K562 (cell line): ENCODE measurements around the gene IRS2. TPM values are rescaled to one million over a fixed set of nuclear protein-coding genes. Genes with fewer than 3 reads are reported as not detected.

Experiments
- ARID1B ChIP-seq: fragments of 450-650 bp; IDR thresholded peaks from 2 replicates; pipeline ENCODE4 v1.6.1; 2016; ENCODE audit warnings: antibody characterized with exemption, mild to moderate bottlenecking, inconsistent platforms
- ATF6 ChIP-seq: sonication (generic); formaldehyde crosslinking; IDR thresholded peaks from 2 replicates; pipeline ENCODE4 v1.4.0; 2020; ENCODE audit warnings: mild to moderate bottlenecking, missing genetic modification reagents
- BRCA1 ChIP-seq, 2 experiments: fragments of 450-650 bp in 1 of 2; sonication (generic) in 1 of 2; formaldehyde crosslinking in 1 of 2; IDR thresholded peaks; 2 replicates each; pipeline versions ENCODE4 v1.5.0 to v1.6.1; 2017 to 2020; ENCODE audit warnings: mild to moderate bottlenecking in 1 of 2, missing genetic modification reagents in 1 of 2
- CREM ChIP-seq: IDR thresholded peaks from 2 replicates; pipeline ENCODE4 v1.6.1; 2014; ENCODE audit warnings: antibody characterized with exemption, low read depth
- HCFC1 ChIP-seq: IDR thresholded peaks from 2 replicates; pipeline ENCODE4 v1.6.1; 2012; ENCODE audit warnings: low read depth, low read length, improper control_type of control experiment
- HSF4 ChIP-seq: fragments of 250-450 bp; sonication (Bioruptor Pico); IDR thresholded peaks from 2 replicates; pipeline ENCODE4 v2.1.2; 2022; ENCODE audit warnings: mild to moderate bottlenecking, moderate library complexity, borderline replicate concordance
- KDM1A ChIP-seq, 2 experiments: fragments of 450-650 bp; IDR thresholded peaks; 2 replicates each; pipeline ENCODE4 v1.6.1; 2016; ENCODE audit warnings: mild to moderate bottlenecking in 2 of 2
- MECOM ChIP-seq: fragments of 250-450 bp; sonication (Bioruptor Pico); IDR thresholded peaks from 2 replicates; pipeline ENCODE4 v1.8.0; 2022; ENCODE audit warnings: inconsistent platforms
- NFE2L1 ChIP-seq: fragments of 450-650 bp; IDR thresholded peaks from 2 replicates; pipeline ENCODE4 v1.6.1; 2016; ENCODE audit warnings: missing genetic modification characterization, low read depth, mild to moderate bottlenecking, missing compliant biosample characterization, moderate library complexity, borderline replicate concordance
- PHB ChIP-seq: fragments of 250-450 bp; sonication (Bioruptor Pico); IDR thresholded peaks from 2 replicates; pipeline ENCODE4 v1.5.0; 2021
- POLR2AphosphoS5 ChIP-seq: IDR thresholded peaks from 2 replicates; pipeline ENCODE4 v1.6.1; 2011; ENCODE audit warnings: mild to moderate bottlenecking, low read depth, low read length, moderate library complexity; ENCODE audit not compliant: control insufficient read depth, insufficient read depth
- RB1 ChIP-seq: fragments of 450-650 bp; IDR thresholded peaks from 2 replicates; pipeline ENCODE4 v1.6.1; 2017; ENCODE audit warnings: low read depth, mild to moderate bottlenecking
- RHOXF2B ChIP-seq: fragments of 250-450 bp; sonication (Bioruptor Pico); conservative IDR thresholded peaks from 2 replicates; pipeline ENCODE4 v1.5.1; 2021
- SAFB ChIP-seq: fragments of 200-400 bp; formaldehyde crosslinking; IDR thresholded peaks from 2 replicates; pipeline ENCODE4 v1.6.1; 2017; ENCODE audit warnings: low read depth, low read length, borderline replicate concordance
- SP1 ChIP-seq: sonication (generic); formaldehyde crosslinking; IDR thresholded peaks from 2 replicates; pipeline ENCODE4 v1.8.1; 2022; ENCODE audit warnings: mild to moderate bottlenecking, missing genetic modification reagents
- TOE1 ChIP-seq, 2 experiments: fragments of 450-650 bp in 1 of 2; sonication (generic) in 1 of 2; formaldehyde crosslinking in 1 of 2; IDR thresholded peaks; 2 replicates each; pipeline versions ENCODE4 v1.7.1 to v1.8.0; 2016 to 2022; ENCODE audit warnings: borderline replicate concordance in 2 of 2, mild to moderate bottlenecking in 2 of 2, antibody characterized with exemption in 1 of 2, inconsistent platforms in 1 of 2, low read depth in 1 of 2, missing genetic modification reagents in 1 of 2, moderate library complexity in 1 of 2
- TRIM28 ChIP-seq: fragments of 450-650 bp; IDR thresholded peaks from 2 replicates; pipeline ENCODE4 v1.6.1; 2017
- WHSC1 ChIP-seq: IDR thresholded peaks from one replicate; pipeline ENCODE4 v1.6.1; 2012; ENCODE audit warnings: low read length, control low read depth, inconsistent platforms
- XRCC5 ChIP-seq: fragments of 200-400 bp; formaldehyde crosslinking; IDR thresholded peaks from 2 replicates; pipeline ENCODE4 v1.6.1; 2017; ENCODE audit warnings: low read depth, mild to moderate bottlenecking, low read length
- ZBED1 ChIP-seq: IDR thresholded peaks from 2 replicates; pipeline ENCODE4 v1.6.1; 2014
- ZNF551 ChIP-seq: fragments of 250-450 bp; sonication (Bioruptor Pico); IDR thresholded peaks from 2 replicates; pipeline ENCODE4 v1.5.0; 2021; ENCODE audit warnings: mild to moderate bottlenecking, moderate library complexity
- polyA plus RNA-seq, 8 experiments: library from polyadenylated mRNA; depleted of rRNA in 4 of 8; stranded (reverse) in 5 of 8; unstranded in 3 of 8; fragments of >200 nt; fragmentation: Nextera tagmentation in 2 of 8; fragmentation: Illumina TruSeq in 1 of 8; extraction: Ambion mirVana in 2 of 8; extraction: Trizol in 1 of 8; gene quantifications; 2 replicates each; pipeline versions ENCODE4 v1.2.1 to v1.2.3, GENCODE V29; 2011 to 2014; ENCODE audit warnings: inconsistent platforms in 1 of 8, missing spikeins in 1 of 8
- total RNA-seq, 7 experiments: library from RNA; depleted of rRNA in 6 of 7; stranded (reverse); fragments of >200 nt in 6 of 7; fragmentation: Illumina TruSeq in 2 of 7; extraction: Trizol in 2 of 7; gene quantifications; 2 replicates each; pipeline versions ENCODE4 v1.2.1 to v1.2.3, GENCODE V29; 2011 to 2021; ENCODE audit warnings: low replicate concordance in 1 of 7
- TF ChIP-seq, protein P1 (sequence below): sonication (generic); formaldehyde crosslinking; IDR thresholded peaks from 2 replicates; pipeline ENCODE4 v1.8.0; 2022; ENCODE audit warnings: mild to moderate bottlenecking, missing genetic modification reagents
- TF ChIP-seq, protein P2 (sequence below): fragments of 450-650 bp; IDR thresholded peaks from 2 replicates; pipeline ENCODE4 v1.6.1; 2017; ENCODE audit warnings: mild to moderate bottlenecking, moderate library complexity

The IRS2 gene
- total and polyA plus RNA-seq, 9 of the 15 experiments (the other 6 are each of a cell fraction or from before 2014, with no cell fraction given) = 0.36 to 4.6 (median 0.63) TPM

DNA sequence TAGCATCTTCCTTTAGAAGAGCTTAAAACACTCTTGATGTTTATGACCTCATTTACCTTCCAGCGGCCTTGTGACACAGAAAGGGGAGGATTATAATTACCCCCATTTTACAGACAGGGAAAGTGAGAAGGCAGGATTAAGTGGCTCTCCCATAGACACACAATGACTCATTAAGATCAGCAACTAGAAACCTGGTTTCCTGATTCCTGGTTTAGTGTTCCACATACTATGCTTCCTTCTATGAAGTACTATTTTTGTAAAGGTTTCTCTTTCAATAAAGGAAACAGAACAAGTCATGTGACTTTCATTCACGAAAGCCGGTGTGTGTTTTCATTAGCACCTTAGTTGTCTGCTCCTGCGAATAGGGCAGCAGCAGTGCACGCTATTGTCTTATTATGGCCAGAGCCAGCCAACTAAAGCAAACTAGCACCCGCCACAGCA, 8.3 kb downstream of the IRS2 start (continued):
- no peak for TF ChIP-seq ATF6 (CRISPR knock-in tag)
- TF ChIP-seq TOE1 (IDR thresholded peaks at IDR 0.05; ENCODE audit: borderline replicate concordance) = peak; percentile 84
- no peak for TF ChIP-seq TOE1 (CRISPR knock-in tag; IDR thresholded peaks at IDR 0.05; ENCODE audit: borderline replicate concordance, low read depth)
- TF ChIP-seq ARID1B = no peak
- TF ChIP-seq POLR2AphosphoS5 = no peak
- no peak for TF ChIP-seq ZBED1
- TF ChIP-seq NFE2L1 (tag) = no peak
- no peak for TF ChIP-seq RB1
- TF ChIP-seq PHB (CRISPR knock-in tag) = no peak
- no peak for TF ChIP-seq XRCC5
- no peak for TF ChIP-seq ZNF551 (CRISPR knock-in tag)
- TF ChIP-seq HSF4 = no peak
- TF ChIP-seq SP1 (CRISPR knock-in tag) = no peak
- no peak for TF ChIP-seq TRIM28
- no peak for TF ChIP-seq HCFC1
- TF ChIP-seq WHSC1 = no peak
- TF ChIP-seq RHOXF2B (CRISPR knock-in tag) = no peak
- TF ChIP-seq MECOM (CRISPR knock-in tag) = no peak
- peak; percentile 75 to 87 for TF ChIP-seq KDM1A (IDR thresholded peaks at IDR 0.05)
- no peak for TF ChIP-seq CREM
- TF ChIP-seq SAFB = no peak
- TF ChIP-seq, protein P1, sequence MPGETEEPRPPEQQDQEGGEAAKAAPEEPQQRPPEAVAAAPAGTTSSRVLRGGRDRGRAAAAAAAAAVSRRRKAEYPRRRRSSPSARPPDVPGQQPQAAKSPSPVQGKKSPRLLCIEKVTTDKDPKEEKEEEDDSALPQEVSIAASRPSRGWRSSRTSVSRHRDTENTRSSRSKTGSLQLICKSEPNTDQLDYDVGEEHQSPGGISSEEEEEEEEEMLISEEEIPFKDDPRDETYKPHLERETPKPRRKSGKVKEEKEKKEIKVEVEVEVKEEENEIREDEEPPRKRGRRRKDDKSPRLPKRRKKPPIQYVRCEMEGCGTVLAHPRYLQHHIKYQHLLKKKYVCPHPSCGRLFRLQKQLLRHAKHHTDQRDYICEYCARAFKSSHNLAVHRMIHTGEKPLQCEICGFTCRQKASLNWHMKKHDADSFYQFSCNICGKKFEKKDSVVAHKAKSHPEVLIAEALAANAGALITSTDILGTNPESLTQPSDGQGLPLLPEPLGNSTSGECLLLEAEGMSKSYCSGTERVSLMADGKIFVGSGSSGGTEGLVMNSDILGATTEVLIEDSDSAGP = no peak
- TF ChIP-seq BRCA1 (IDR thresholded peaks at IDR 0.05) = no peak
- TF ChIP-seq BRCA1 (CRISPR knock-in tag; IDR thresholded peaks at IDR 0.05) = no peak
- TF ChIP-seq, protein P2, sequence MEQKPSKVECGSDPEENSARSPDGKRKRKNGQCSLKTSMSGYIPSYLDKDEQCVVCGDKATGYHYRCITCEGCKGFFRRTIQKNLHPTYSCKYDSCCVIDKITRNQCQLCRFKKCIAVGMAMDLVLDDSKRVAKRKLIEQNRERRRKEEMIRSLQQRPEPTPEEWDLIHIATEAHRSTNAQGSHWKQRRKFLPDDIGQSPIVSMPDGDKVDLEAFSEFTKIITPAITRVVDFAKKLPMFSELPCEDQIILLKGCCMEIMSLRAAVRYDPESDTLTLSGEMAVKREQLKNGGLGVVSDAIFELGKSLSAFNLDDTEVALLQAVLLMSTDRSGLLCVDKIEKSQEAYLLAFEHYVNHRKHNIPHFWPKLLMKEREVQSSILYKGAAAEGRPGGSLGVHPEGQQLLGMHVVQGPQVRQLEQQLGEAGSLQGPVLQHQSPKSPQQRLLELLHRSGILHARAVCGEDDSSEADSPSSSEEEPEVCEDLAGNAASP = no peak
